ENCODE measurements around the gene INPP4B. TPM values are rescaled to one million over a fixed set of nuclear protein-coding genes. Genes with fewer than 3 reads are reported as not detected.

Gene INPP4B
- total RNA-seq, 1 experiment from 2014 or later = 114 TPM

GRCh38 chr4:142596121-142596520, 250.0 kb downstream of the INPP4B start:
- Mint-ChIP-seq H3K9me3 (ENCODE audit: low read depth, unreplicated experiment) (no peaks in the 10 kb centered on the region), H3K4me3 (ENCODE audit: low read depth, unreplicated experiment) (no peak overlapping the region), H3K27ac (ENCODE audit: unreplicated experiment) (peak overlapping the region; percentile 48), H3K4me1 (ENCODE audit: low read depth, unreplicated experiment) (peaks cover 47% of the 10 kb centered on the region), H3K36me3 (ENCODE audit: insufficient read depth, unreplicated experiment) (peaks cover 6% of the 10 kb centered on the region), H3K27me3 (ENCODE audit: unreplicated experiment) (no peaks in the 10 kb centered on the region)
- no peak for TF ChIP-seq CTCF (IDR thresholded peaks at IDR 0.05; ENCODE audit: unreplicated experiment)
- CTCF ChIA-PET = no interaction called here
- no TSS peak for BruUV-seq (replicated peaks)
- intact Hi-C loops (cut with micrococcal nuclease; ENCODE audit: unreplicated experiment) = no loop called here
- no peak for DNase-seq

GRCh38 chr4:142595222-142595871, 250.8 kb downstream of the INPP4B start:
- Mint-ChIP-seq H3K27ac (ENCODE audit: unreplicated experiment) (no peak overlapping the region), H3K27me3 (ENCODE audit: unreplicated experiment) (no peaks in the 10 kb centered on the region), H3K9me3 (ENCODE audit: low read depth, unreplicated experiment) (no peaks in the 10 kb centered on the region), H3K4me3 (ENCODE audit: low read depth, unreplicated experiment) (no peak overlapping the region), H3K36me3 (ENCODE audit: insufficient read depth, unreplicated experiment) (peaks cover 2% of the 10 kb centered on the region), H3K4me1 (ENCODE audit: low read depth, unreplicated experiment) (peaks cover 40% of the 10 kb centered on the region)
- intact Hi-C loops (cut with micrococcal nuclease; ENCODE audit: unreplicated experiment) = no loop called here
- CTCF ChIA-PET = no interaction called here
- TF ChIP-seq CTCF (IDR thresholded peaks at IDR 0.05; ENCODE audit: unreplicated experiment) = no peak
- no TSS peak for BruUV-seq (replicated peaks)
- no peak for DNase-seq

GRCh38 chr4:142585411-142585810, 260.7 kb downstream of the INPP4B start:
- Mint-ChIP-seq H3K27ac (ENCODE audit: unreplicated experiment) (no peak overlapping the region), H3K9me3 (ENCODE audit: low read depth, unreplicated experiment) (peaks cover 3% of the 10 kb centered on the region), H3K4me1 (ENCODE audit: low read depth, unreplicated experiment) (peaks cover 7% of the 10 kb centered on the region), H3K4me3 (ENCODE audit: low read depth, unreplicated experiment) (no peak overlapping the region), H3K36me3 (ENCODE audit: insufficient read depth, unreplicated experiment) (no peaks in the 10 kb centered on the region), H3K27me3 (ENCODE audit: unreplicated experiment) (no peaks in the 10 kb centered on the region)
- DNase-seq = no peak
- no peak for TF ChIP-seq CTCF (IDR thresholded peaks at IDR 0.05; ENCODE audit: unreplicated experiment)
- intact Hi-C loops (cut with micrococcal nuclease; ENCODE audit: unreplicated experiment) = no loop called here
- CTCF ChIA-PET = no interaction called here
- BruUV-seq (replicated peaks) = no TSS peak

GRCh38 chr4:142583708-142584107, 262.4 kb downstream of the INPP4B start:
- no peak overlapping the region for H3K27ac Mint-ChIP-seq (ENCODE audit: unreplicated experiment)

More at GRCh38 chr4:142583708-142584107, 262.4 kb downstream of the INPP4B start:
- no TSS peak for BruUV-seq (replicated peaks)
- CTCF ChIA-PET = no interaction called here
- Mint-ChIP-seq H3K4me1 (ENCODE audit: low read depth, unreplicated experiment) (peaks cover 19% of the 10 kb centered on the region), H3K4me3 (ENCODE audit: low read depth, unreplicated experiment) (no peak overlapping the region), H3K9me3 (ENCODE audit: low read depth, unreplicated experiment) (no peaks in the 10 kb centered on the region), H3K36me3 (ENCODE audit: insufficient read depth, unreplicated experiment) (no peaks in the 10 kb centered on the region), H3K27me3 (ENCODE audit: unreplicated experiment) (no peaks in the 10 kb centered on the region)
- TF ChIP-seq CTCF (IDR thresholded peaks at IDR 0.05; ENCODE audit: unreplicated experiment) = no peak
- intact Hi-C loops (cut with micrococcal nuclease; ENCODE audit: unreplicated experiment) = no loop called here
- DNase-seq = no peak
